ENCODE results near the gene KCNAB3. TPM values are rescaled to one million over a fixed set of nuclear protein-coding genes. Genes with fewer than 3 reads are reported as not detected.

Gene KCNAB3
- total RNA-seq, 2 donors from 2014 or later, result 0.39 TPM; not detected in 1

DNA sequence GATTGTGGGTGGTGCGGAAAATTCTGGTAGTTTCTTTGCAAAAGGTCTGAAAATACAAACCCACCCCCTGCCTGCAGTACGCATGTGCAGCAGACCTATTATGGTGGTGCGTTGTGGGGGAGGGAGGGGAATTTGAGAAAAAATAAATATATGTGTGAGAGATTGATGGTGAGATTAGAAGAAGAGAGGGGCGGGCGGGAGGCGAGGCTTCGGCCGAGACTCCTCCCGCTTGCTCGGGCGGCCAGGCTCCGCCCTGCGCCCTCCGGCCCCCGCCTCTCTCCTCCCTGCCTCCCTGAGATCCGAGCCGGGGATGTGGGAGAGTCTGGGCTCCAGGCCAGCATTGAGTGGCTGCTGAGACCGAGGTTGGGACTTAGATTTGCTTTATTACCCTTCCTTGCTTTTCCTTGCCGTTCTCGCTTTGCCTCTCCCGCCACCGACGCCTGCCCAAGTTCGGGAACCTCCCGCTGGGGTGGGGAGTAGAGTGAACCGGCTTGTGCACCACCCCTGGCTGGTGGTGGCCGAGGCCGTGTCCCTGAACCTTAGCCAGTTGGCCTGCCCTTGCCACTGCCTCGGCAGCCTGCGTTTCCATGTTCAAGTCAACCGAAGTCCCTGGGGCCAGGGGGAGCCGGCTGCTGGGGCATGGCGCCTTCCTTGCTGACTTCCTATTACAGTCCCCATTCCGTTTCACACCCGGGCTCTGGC lies 42.0 kb downstream of the KCNAB3 start:
- H3K9me3 ChIP-seq, result no peaks in the 10 kb centered on the region
- H3K4me1 ChIP-seq, result peaks cover 0 to 47% of the 10 kb centered on the region in 2 donors
- H3K36me3 ChIP-seq, result peaks cover 4% of the 10 kb centered on the region
- H3K4me3 ChIP-seq, result peak overlapping the region; percentile 17 to 87
- H3K27ac ChIP-seq, result peak overlapping the region; percentile 88 to 90
- H3K27me3 ChIP-seq, result no peaks in the 10 kb centered on the region
- TF ChIP-seq, protein P1, sequence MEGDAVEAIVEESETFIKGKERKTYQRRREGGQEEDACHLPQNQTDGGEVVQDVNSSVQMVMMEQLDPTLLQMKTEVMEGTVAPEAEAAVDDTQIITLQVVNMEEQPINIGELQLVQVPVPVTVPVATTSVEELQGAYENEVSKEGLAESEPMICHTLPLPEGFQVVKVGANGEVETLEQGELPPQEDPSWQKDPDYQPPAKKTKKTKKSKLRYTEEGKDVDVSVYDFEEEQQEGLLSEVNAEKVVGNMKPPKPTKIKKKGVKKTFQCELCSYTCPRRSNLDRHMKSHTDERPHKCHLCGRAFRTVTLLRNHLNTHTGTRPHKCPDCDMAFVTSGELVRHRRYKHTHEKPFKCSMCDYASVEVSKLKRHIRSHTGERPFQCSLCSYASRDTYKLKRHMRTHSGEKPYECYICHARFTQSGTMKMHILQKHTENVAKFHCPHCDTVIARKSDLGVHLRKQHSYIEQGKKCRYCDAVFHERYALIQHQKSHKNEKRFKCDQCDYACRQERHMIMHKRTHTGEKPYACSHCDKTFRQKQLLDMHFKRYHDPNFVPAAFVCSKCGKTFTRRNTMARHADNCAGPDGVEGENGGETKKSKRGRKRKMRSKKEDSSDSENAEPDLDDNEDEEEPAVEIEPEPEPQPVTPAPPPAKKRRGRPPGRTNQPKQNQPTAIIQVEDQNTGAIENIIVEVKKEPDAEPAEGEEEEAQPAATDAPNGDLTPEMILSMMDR (IDR thresholded peaks at IDR 0.05), result no peak
- DNase-seq (ENCODE audit: low spot score), result peak; percentile 91

DNA sequence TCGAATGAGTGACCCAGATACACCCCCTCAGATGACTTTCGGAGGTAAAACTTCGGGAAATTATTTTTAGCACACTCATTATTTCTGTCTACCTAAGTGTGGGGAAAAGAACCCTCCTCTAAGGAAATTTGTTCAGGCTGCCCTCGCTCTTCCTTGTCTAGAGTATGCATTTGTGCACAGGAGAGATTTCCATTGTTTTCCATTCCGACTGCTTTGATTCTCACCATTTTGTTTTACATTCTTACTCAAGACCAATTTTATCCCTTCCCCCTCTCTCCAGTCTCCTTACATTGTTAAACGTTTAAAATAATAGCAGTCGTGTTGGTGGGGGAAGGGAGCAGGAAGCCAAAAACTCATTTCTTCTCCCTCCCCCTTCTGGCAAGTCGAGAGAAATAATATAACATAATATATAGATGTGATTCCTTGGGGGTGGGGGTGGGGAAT lies 42.6 kb downstream of the KCNAB3 start:
- TF ChIP-seq, protein P1 (IDR thresholded peaks at IDR 0.05), result no peak
- Histone ChIP-seq H3K4me3 (peak overlapping the region; percentile 17 to 87), H3K4me1 (peaks cover 0 to 48% of the 10 kb centered on the region in 2 donors)

GRCh38 chr17:7886227-7887037 lies 43.2 kb downstream of the KCNAB3 start:
- H3K36me3 ChIP-seq, result no peaks in the 10 kb centered on the region
- H3K4me1 ChIP-seq, result peaks cover 0 to 54% of the 10 kb centered on the region in 2 donors
- no peaks in the 10 kb centered on the region for H3K27me3 ChIP-seq
- TF ChIP-seq, protein P1 (IDR thresholded peaks at IDR 0.05), result no peak
- H3K4me3 ChIP-seq, result peak overlapping the region; percentile 82 to 87
- no peaks in the 10 kb centered on the region for H3K9me3 ChIP-seq
- H3K27ac ChIP-seq, result peak overlapping the region; percentile 88 to 90
- peak; percentile 61 for DNase-seq (ENCODE audit: low spot score)

More for the DNA sequence above, 42.6 kb downstream of the KCNAB3 start:
- DNase-seq (ENCODE audit: low spot score), result no peak
- H3K36me3 ChIP-seq, result peaks cover 2% of the 10 kb centered on the region
- no peaks in the 10 kb centered on the region for H3K9me3 ChIP-seq
- peak overlapping the region; percentile 88 to 90 for H3K27ac ChIP-seq
- H3K27me3 ChIP-seq, result no peaks in the 10 kb centered on the region

DNA sequence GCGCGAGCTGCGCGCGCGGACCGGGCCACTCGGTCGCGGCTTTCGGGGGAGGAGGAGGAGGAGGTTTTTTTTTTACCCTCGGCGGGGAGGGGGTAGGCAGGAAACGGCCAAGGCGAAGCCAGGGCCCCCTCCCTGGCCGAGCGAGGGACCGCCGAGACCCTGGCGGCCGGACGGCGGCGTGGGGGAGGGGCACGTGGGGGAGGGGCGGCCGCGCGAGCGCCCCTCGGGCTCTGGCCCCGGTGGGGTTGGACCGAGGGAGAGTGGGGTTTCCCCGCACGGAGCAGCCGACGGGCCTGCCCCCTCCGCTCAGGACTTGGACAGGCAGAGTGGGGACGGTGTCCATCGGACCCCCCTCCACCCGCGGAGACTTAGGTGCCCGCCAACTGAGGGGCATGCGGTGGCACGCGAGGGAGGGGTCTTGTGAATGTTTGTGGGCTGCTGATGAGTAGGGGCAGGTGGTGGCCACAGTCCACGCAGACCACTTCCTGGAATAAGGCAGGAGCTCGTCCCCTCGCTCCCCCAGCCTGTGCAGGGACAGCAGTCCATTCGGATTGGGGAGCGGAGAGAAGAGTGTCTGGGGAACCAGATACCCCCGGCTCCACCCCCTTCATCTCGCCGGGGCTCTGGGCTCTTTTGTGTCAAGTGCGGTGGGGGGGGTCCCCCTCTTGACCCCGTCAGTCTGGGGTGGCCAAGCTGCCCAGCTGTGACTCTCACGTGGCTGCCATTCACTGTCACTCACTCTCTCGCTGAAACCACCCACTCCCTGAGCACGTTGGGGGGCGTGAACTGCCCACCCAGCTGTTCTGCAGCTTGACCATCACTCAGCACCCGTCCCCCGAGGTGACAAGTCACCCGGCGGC lies 44.1 kb downstream of the KCNAB3 start:
- Histone ChIP-seq H3K4me1 (peaks cover 0 to 57% of the 10 kb centered on the region in 2 donors), H3K36me3 (no peaks in the 10 kb centered on the region), H3K27me3 (no peaks in the 10 kb centered on the region), H3K27ac (peak overlapping the region; percentile 88 to 90), H3K9me3 (no peaks in the 10 kb centered on the region), H3K4me3 (peak overlapping the region; percentile 82 to 87)
- TF ChIP-seq, protein P1 (IDR thresholded peaks at IDR 0.05), result no peak
- peak; percentile 62 for DNase-seq (ENCODE audit: low spot score)

DNA sequence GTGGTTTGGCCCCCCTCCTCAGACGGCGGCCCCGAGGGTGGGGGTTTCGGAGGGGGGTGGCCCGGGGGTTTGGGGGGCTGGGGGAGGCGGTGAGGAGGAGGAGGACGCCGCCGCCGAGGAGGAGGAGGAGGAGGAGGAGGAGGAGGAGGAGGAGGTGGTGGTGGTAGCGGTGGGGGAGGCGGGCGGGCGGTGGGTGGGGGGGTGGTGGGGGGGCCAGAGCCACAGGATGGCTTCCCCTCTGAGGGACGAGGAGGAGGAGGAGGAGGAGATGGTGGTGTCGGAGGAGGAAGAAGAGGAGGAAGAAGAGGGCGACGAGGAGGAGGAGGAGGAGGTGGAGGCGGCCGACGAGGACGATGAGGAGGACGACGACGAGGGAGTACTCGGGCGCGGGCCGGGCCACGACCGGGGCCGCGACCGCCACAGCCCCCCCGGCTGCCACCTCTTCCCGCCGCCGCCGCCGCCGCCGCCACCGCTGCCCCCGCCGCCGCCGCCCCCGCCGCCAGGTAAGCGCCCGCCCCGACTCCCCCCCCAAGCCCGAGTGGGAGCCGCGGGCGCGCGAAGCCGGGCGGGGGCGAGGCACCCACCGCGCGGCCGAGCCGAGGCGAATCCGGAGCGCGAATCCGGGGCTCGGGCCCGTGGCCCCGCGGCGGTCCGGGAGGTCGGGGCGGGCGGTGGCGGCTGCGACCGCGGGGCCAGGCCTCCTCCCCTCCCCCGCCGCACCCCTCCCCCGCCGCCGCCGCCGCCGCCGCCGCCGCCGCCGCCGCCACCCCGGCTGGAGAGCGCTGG lies 44.9 kb downstream of the KCNAB3 start:
- peak overlapping the region; percentile 88 to 90 for H3K27ac ChIP-seq
- H3K27me3 ChIP-seq, result no peaks in the 10 kb centered on the region
- no peaks in the 10 kb centered on the region for H3K36me3 ChIP-seq
- H3K9me3 ChIP-seq, result no peaks in the 10 kb centered on the region
- DNase-seq (ENCODE audit: low spot score), result no peak
- peaks cover 0 to 52% of the 10 kb centered on the region in 2 donors for H3K4me1 ChIP-seq
- peak overlapping the region; percentile 82 to 87 for H3K4me3 ChIP-seq
- TF ChIP-seq, protein P1 (IDR thresholded peaks at IDR 0.05), result no peak
